ENCODE data around the gene BMPR2.

BMPR2 gene

GRCh38 chr2:202444000-202444399 is 67.9 kb downstream of the BMPR2 start:
- no peak overlapping the region for H3K4me3 Mint-ChIP-seq
- peaks cover 13% of the 10 kb centered on the region for H3K9me3 Mint-ChIP-seq
- H3K27ac Mint-ChIP-seq = no peak overlapping the region
- H3K36me3 Mint-ChIP-seq (ENCODE audit: low read depth) = peaks cover 26% of the 10 kb centered on the region
- intact Hi-C loops (cut with micrococcal nuclease) = no loop called here
- H3K4me1 Mint-ChIP-seq (ENCODE audit: low read depth) = peaks cover 14% of the 10 kb centered on the region
- no peaks in the 10 kb centered on the region for H3K27me3 Mint-ChIP-seq

- H3K27ac Mint-ChIP-seq = no peak overlapping the region
- intact Hi-C loops (cut with micrococcal nuclease) = no loop called here
- H3K4me1 Mint-ChIP-seq (ENCODE audit: low read depth) = no peaks in the 10 kb centered on the region
- no peak overlapping the region for H3K4me3 Mint-ChIP-seq
- H3K27me3 Mint-ChIP-seq = no peaks in the 10 kb centered on the region
- no peaks in the 10 kb centered on the region for H3K9me3 Mint-ChIP-seq
- H3K36me3 Mint-ChIP-seq (ENCODE audit: low read depth) = peaks cover 11% of the 10 kb centered on the region
Observed at GRCh38 chr2:202449344-202449743, 73.2 kb downstream of the BMPR2 start.

- no peaks in the 10 kb centered on the region for H3K27me3 Mint-ChIP-seq
- no peak overlapping the region for H3K27ac Mint-ChIP-seq
- H3K36me3 Mint-ChIP-seq (ENCODE audit: low read depth) = peaks cover 12% of the 10 kb centered on the region
- intact Hi-C loops (cut with micrococcal nuclease) = no loop called here
- no peaks in the 10 kb centered on the region for H3K4me1 Mint-ChIP-seq (ENCODE audit: low read depth)
- no peaks in the 10 kb centered on the region for H3K9me3 Mint-ChIP-seq
- H3K4me3 Mint-ChIP-seq = no peak overlapping the region
Observed at GRCh38 chr2:202450785-202451184, 74.7 kb downstream of the BMPR2 start.

GRCh38 chr2:202452744-202453143 is 76.6 kb downstream of the BMPR2 start:
- H3K4me1 Mint-ChIP-seq (ENCODE audit: low read depth) = no peaks in the 10 kb centered on the region
- H3K27me3 Mint-ChIP-seq = no peaks in the 10 kb centered on the region
- H3K27ac Mint-ChIP-seq = no peak overlapping the region
- intact Hi-C loops (cut with micrococcal nuclease) = no loop called here
- no peak overlapping the region for H3K4me3 Mint-ChIP-seq
- H3K9me3 Mint-ChIP-seq = no peaks in the 10 kb centered on the region
- H3K36me3 Mint-ChIP-seq (ENCODE audit: low read depth) = peaks cover 21% of the 10 kb centered on the region

GRCh38 chr2:202454536-202454935 is 78.4 kb downstream of the BMPR2 start:
- Mint-ChIP-seq H3K4me1 (ENCODE audit: low read depth) (no peaks in the 10 kb centered on the region), H3K9me3 (no peaks in the 10 kb centered on the region), H3K36me3 (ENCODE audit: low read depth) (peaks cover 13% of the 10 kb centered on the region), H3K27me3 (no peaks in the 10 kb centered on the region), H3K4me3 (no peak overlapping the region), H3K27ac (no peak overlapping the region)
- intact Hi-C loops (cut with micrococcal nuclease) = no loop called here

- intact Hi-C loops (cut with micrococcal nuclease) = no loop called here
- Mint-ChIP-seq H3K36me3 (ENCODE audit: low read depth) (peaks cover 10% of the 10 kb centered on the region), H3K9me3 (no peaks in the 10 kb centered on the region), H3K4me1 (ENCODE audit: low read depth) (no peaks in the 10 kb centered on the region), H3K27ac (no peak overlapping the region), H3K4me3 (no peak overlapping the region), H3K27me3 (no peaks in the 10 kb centered on the region)
Observed at GRCh38 chr2:202455114-202455513, 79.0 kb downstream of the BMPR2 start.

- H3K4me1 Mint-ChIP-seq (ENCODE audit: low read depth) = no peaks in the 10 kb centered on the region
- H3K27ac Mint-ChIP-seq = no peak overlapping the region
- no peaks in the 10 kb centered on the region for H3K27me3 Mint-ChIP-seq
- no peak overlapping the region for H3K4me3 Mint-ChIP-seq
- intact Hi-C loops (cut with micrococcal nuclease) = no loop called here
- H3K36me3 Mint-ChIP-seq (ENCODE audit: low read depth) = peaks cover 21% of the 10 kb centered on the region
- no peaks in the 10 kb centered on the region for H3K9me3 Mint-ChIP-seq
Observed at GRCh38 chr2:202460119-202460518, 84.0 kb downstream of the BMPR2 start.

- H3K36me3 Mint-ChIP-seq (ENCODE audit: low read depth) = peaks cover 22% of the 10 kb centered on the region
- intact Hi-C loops (cut with micrococcal nuclease) = no loop called here
- H3K27ac Mint-ChIP-seq = no peak overlapping the region
- H3K4me3 Mint-ChIP-seq = no peak overlapping the region
- H3K27me3 Mint-ChIP-seq = no peaks in the 10 kb centered on the region
- H3K4me1 Mint-ChIP-seq (ENCODE audit: low read depth) = no peaks in the 10 kb centered on the region
- no peaks in the 10 kb centered on the region for H3K9me3 Mint-ChIP-seq
Observed at GRCh38 chr2:202479090-202479489, 103.0 kb downstream of the BMPR2 start.

GRCh38 chr2:202479610-202480009 is 103.5 kb downstream of the BMPR2 start:
- H3K4me1 Mint-ChIP-seq (ENCODE audit: low read depth) = no peaks in the 10 kb centered on the region
- no peak overlapping the region for H3K4me3 Mint-ChIP-seq
- H3K9me3 Mint-ChIP-seq = no peaks in the 10 kb centered on the region
- H3K36me3 Mint-ChIP-seq (ENCODE audit: low read depth) = peaks cover 17% of the 10 kb centered on the region
- no peak overlapping the region for H3K27ac Mint-ChIP-seq
- intact Hi-C loops (cut with micrococcal nuclease) = no loop called here
- H3K27me3 Mint-ChIP-seq = no peaks in the 10 kb centered on the region

- no peaks in the 10 kb centered on the region for H3K27me3 Mint-ChIP-seq
- H3K36me3 Mint-ChIP-seq (ENCODE audit: low read depth) = peaks cover 12% of the 10 kb centered on the region
- no peak overlapping the region for H3K27ac Mint-ChIP-seq
- intact Hi-C loops (cut with micrococcal nuclease) = no loop called here
- no peaks in the 10 kb centered on the region for H3K4me1 Mint-ChIP-seq (ENCODE audit: low read depth)
- H3K9me3 Mint-ChIP-seq = no peaks in the 10 kb centered on the region
- no peak overlapping the region for H3K4me3 Mint-ChIP-seq
Observed at GRCh38 chr2:202486351-202486750, 110.2 kb downstream of the BMPR2 start.

GRCh38 chr2:202488671-202489070 is 112.5 kb downstream of the BMPR2 start:
- Mint-ChIP-seq H3K27me3 (no peaks in the 10 kb centered on the region), H3K9me3 (no peaks in the 10 kb centered on the region), H3K27ac (no peak overlapping the region), H3K36me3 (ENCODE audit: low read depth) (peaks cover 6% of the 10 kb centered on the region), H3K4me1 (ENCODE audit: low read depth) (no peaks in the 10 kb centered on the region), H3K4me3 (no peak overlapping the region)
- intact Hi-C loops (cut with micrococcal nuclease) = no loop called here

GRCh38 chr2:202490479-202490878 is 114.4 kb downstream of the BMPR2 start:
- intact Hi-C loops (cut with micrococcal nuclease) = no loop called here
- Mint-ChIP-seq H3K4me1 (ENCODE audit: low read depth) (no peaks in the 10 kb centered on the region), H3K9me3 (no peaks in the 10 kb centered on the region), H3K27ac (no peak overlapping the region), H3K27me3 (no peaks in the 10 kb centered on the region), H3K4me3 (no peak overlapping the region), H3K36me3 (ENCODE audit: low read depth) (peaks cover 19% of the 10 kb centered on the region)

- Mint-ChIP-seq H3K27me3 (no peaks in the 10 kb centered on the region), H3K27ac (no peak overlapping the region), H3K36me3 (ENCODE audit: low read depth) (peaks cover 21% of the 10 kb centered on the region), H3K4me1 (ENCODE audit: low read depth) (no peaks in the 10 kb centered on the region), H3K9me3 (no peaks in the 10 kb centered on the region), H3K4me3 (no peak overlapping the region)
- intact Hi-C loops (cut with micrococcal nuclease) = no loop called here
Observed at GRCh38 chr2:202491514-202491913, 115.4 kb downstream of the BMPR2 start.

- no peak overlapping the region for H3K27ac Mint-ChIP-seq
- no peaks in the 10 kb centered on the region for H3K4me1 Mint-ChIP-seq (ENCODE audit: low read depth)
- intact Hi-C loops (cut with micrococcal nuclease) = no loop called here
- H3K9me3 Mint-ChIP-seq = no peaks in the 10 kb centered on the region
- no peak overlapping the region for H3K4me3 Mint-ChIP-seq
- peaks cover 37% of the 10 kb centered on the region for H3K36me3 Mint-ChIP-seq (ENCODE audit: low read depth)
- no peaks in the 10 kb centered on the region for H3K27me3 Mint-ChIP-seq
Observed at GRCh38 chr2:202494300-202495229, 118.4 kb downstream of the BMPR2 start.

- Mint-ChIP-seq H3K4me3 (no peak overlapping the region), H3K27ac (no peak overlapping the region), H3K9me3 (no peaks in the 10 kb centered on the region), H3K36me3 (ENCODE audit: low read depth) (peaks cover 37% of the 10 kb centered on the region), H3K4me1 (ENCODE audit: low read depth) (no peaks in the 10 kb centered on the region), H3K27me3 (no peaks in the 10 kb centered on the region)
- intact Hi-C loops (cut with micrococcal nuclease) = no loop called here
Observed at GRCh38 chr2:202495230-202495604, 119.1 kb downstream of the BMPR2 start.

All from dendritic cell treated with granulocyte-macrophage colony-stimulating factor and Interleukin-4, amounts not matched to agents 40 ng/mL and 50 ng/mL, for 4 days (primary cell).